SK-N-SH (cell line): ENCODE results near the gene CKAP2L. TPM values are rescaled to one million over a fixed set of nuclear protein-coding genes. Genes with fewer than 3 reads are reported as not detected.

Source experiments
- CTCF ChIA-PET: fragments of 300-600, 350-600 bp; formaldehyde crosslinking; extraction: SDS; loops from one replicate; lab custom pipeline; 2021; lab: Yijun Ruan, JAX
- POLR2A ChIA-PET: fragments of 350-600 bp; sonication (Branson Sonifier 250); formaldehyde crosslinking; extraction: SDS; loops from one replicate; lab custom pipeline; 2020; ENCODE audit warnings: antibody characterized with exemption, inconsistent platforms; lab: Yijun Ruan, JAX
- DNase-seq: peaks from one replicate; pipeline ENCODE4 v3.0.0; 2012
- H2AFZ ChIP-seq: fragments of 200-600 bp; sonication (generic); 2 replicates; pipeline ENCODE4 v1.8.1; 2016; ENCODE audit warnings: antibody characterized with exemption, mild to moderate bottlenecking, low read depth
- H3F3A ChIP-seq: fragments of 200-600 bp; sonication (generic); replicated peaks from 2 replicates; pipeline ENCODE3; 2016; ENCODE audit warnings: antibody characterized with exemption, mild to moderate bottlenecking; ENCODE audit not compliant: insufficient read depth
- H3K27ac ChIP-seq, 2 experiments: fragments of 200-500 bp in 1 of 2; fragments of 200-600 bp in 1 of 2; sonication (Bioruptor generic) in 1 of 2; sonication (generic), shearing (Covaris generic) in 1 of 2; 2 replicates each; pipeline versions ENCODE4 v1.5.1 to v1.6.1; 2014 to 2016; ENCODE audit warnings: low read depth in 2 of 2, inconsistent platforms in 1 of 2, low read length in 1 of 2, mild to moderate bottlenecking in 1 of 2, mixed read lengths in 1 of 2
- H3K27me3 ChIP-seq: fragments of 200-600 bp; sonication (generic), shearing (Covaris generic); 2 replicates; pipeline ENCODE4 v1.6.1; 2016; ENCODE audit warnings: mixed run types; ENCODE audit not compliant: insufficient read depth
- H3K36me3 ChIP-seq, 2 experiments: fragments of 200-500 bp in 1 of 2; fragments of 200-600 bp in 1 of 2; sonication (Bioruptor generic) in 1 of 2; sonication (generic) in 1 of 2; replicated peaks in 1 of 2; 2 replicates each; pipeline versions ENCODE3 to v1.5.1; 2014 to 2016; ENCODE audit warnings: low read length in 1 of 2, mild to moderate bottlenecking in 1 of 2; ENCODE audit not compliant: insufficient read depth in 2 of 2, control insufficient read depth in 1 of 2
- H3K4me1 ChIP-seq, 2 experiments: fragments of 200-500 bp in 1 of 2; fragments of 200-600 bp in 1 of 2; sonication (Bioruptor generic) in 1 of 2; sonication (generic), shearing (Covaris generic) in 1 of 2; 2 replicates each; pipeline versions ENCODE4 v1.5.1 to v1.6.1; 2014 to 2016; ENCODE audit warnings: low read depth in 1 of 2, low read length in 1 of 2, mixed run types in 1 of 2; ENCODE audit not compliant: insufficient read depth in 2 of 2, control insufficient read depth in 1 of 2
- H3K4me2 ChIP-seq: fragments of 200-600 bp; sonication (generic), shearing (Covaris generic); 2 replicates; pipeline ENCODE4 v1.6.1; 2017; ENCODE audit warnings: mixed run types
- H3K4me3 ChIP-seq, 2 experiments: fragments of 200-500 bp in 1 of 2; fragments of 200-600 bp in 1 of 2; sonication (Bioruptor generic) in 1 of 2; sonication (generic), shearing (Covaris generic) in 1 of 2; 2 replicates each; pipeline versions ENCODE4 v1.5.1 to v1.8.1; 2014 to 2016; ENCODE audit warnings: low read depth in 2 of 2, inconsistent platforms in 1 of 2, low read length in 1 of 2, mild to moderate bottlenecking in 1 of 2, mixed read lengths in 1 of 2, moderate library complexity in 1 of 2
- H3K79me2 ChIP-seq: fragments of 200-600 bp; sonication (generic); 2 replicates; pipeline ENCODE4 v1.8.1; 2017; ENCODE audit warnings: mild to moderate bottlenecking; ENCODE audit not compliant: insufficient read depth
- H3K9ac ChIP-seq: fragments of 200-600 bp; sonication (generic); 2 replicates; pipeline ENCODE4 v1.6.1; 2017; ENCODE audit warnings: mixed run types
- H3K9me2 ChIP-seq: fragments of 200-600 bp; sonication (generic); 2 replicates; pipeline ENCODE4 v1.6.1; 2017; ENCODE audit warnings: mixed run types
- H3K9me3 ChIP-seq: fragments of 200-600 bp; sonication (generic); 2 replicates; pipeline ENCODE4 v1.6.1; 2017; ENCODE audit warnings: mixed run types, mild to moderate bottlenecking, moderate library complexity
- H4K20me1 ChIP-seq: fragments of 200-600 bp; sonication (generic); 2 replicates; pipeline ENCODE4 v1.6.1; 2017; ENCODE audit warnings: mild to moderate bottlenecking, mixed run types; ENCODE audit not compliant: insufficient read depth
- CTCF ChIP-seq: fragments of 200-600 bp; sonication (generic); IDR thresholded peaks from 2 replicates; pipeline ENCODE4 v1.6.1; 2017; ENCODE audit warnings: antibody characterized with exemption, mild to moderate bottlenecking, moderate library complexity
- ELF1 ChIP-seq: IDR thresholded peaks from 2 replicates; pipeline ENCODE4 v1.4.0; 2012
- EZH2phosphoT487 ChIP-seq: fragments of 200-600 bp; sonication (generic); IDR thresholded peaks from 2 replicates; pipeline ENCODE4 v1.6.1; 2017; ENCODE audit warnings: low read depth, mixed run types, mild to moderate bottlenecking, antibody characterized with exemption, moderate library complexity, borderline replicate concordance
- FOSL2 ChIP-seq: IDR thresholded peaks from 2 replicates; pipeline ENCODE4 v1.4.0; 2012; ENCODE audit warnings: low read depth, mild to moderate bottlenecking, moderate library complexity, borderline replicate concordance
- FOXJ3 ChIP-seq: sonication (generic); formaldehyde crosslinking; IDR thresholded peaks from 2 replicates; pipeline ENCODE4 v1.5.1; 2020; ENCODE audit warnings: mild to moderate bottlenecking, missing genetic modification reagents
- GATA2 ChIP-seq: sonication (generic); formaldehyde crosslinking; IDR thresholded peaks from 2 replicates; pipeline ENCODE4 v1.5.0; 2020; ENCODE audit warnings: mild to moderate bottlenecking, missing genetic modification reagents
- IRF3 ChIP-seq: fragments of 150-350 bp; IDR thresholded peaks from 2 replicates; pipeline ENCODE4 v1.6.1; 2016; ENCODE audit warnings: mild to moderate bottlenecking, low read depth, low read length
- MAX ChIP-seq: IDR thresholded peaks from 2 replicates; pipeline ENCODE4 v1.4.0; 2012; ENCODE audit warnings: low read depth
- MXI1 ChIP-seq: IDR thresholded peaks from 2 replicates; pipeline ENCODE4 v1.6.1; 2012; ENCODE audit warnings: mild to moderate bottlenecking, low read depth, low read length, improper control_type of control experiment
- NRF1 ChIP-seq: IDR thresholded peaks from 2 replicates; pipeline ENCODE4 v1.6.1; 2012; ENCODE audit warnings: low read depth, mild to moderate bottlenecking, low read length
- PBX3 ChIP-seq: IDR thresholded peaks from 2 replicates; pipeline ENCODE4; 2012
- POLR2AphosphoS5 ChIP-seq: IDR thresholded peaks from 2 replicates; pipeline ENCODE4 v1.6.1; 2012; ENCODE audit warnings: low read depth, low read length
- RAD21 ChIP-seq: IDR thresholded peaks from 2 replicates; pipeline ENCODE4 v1.6.1; 2012; ENCODE audit warnings: mild to moderate bottlenecking, low read length
- RCOR1 ChIP-seq: fragments of 150-350 bp; IDR thresholded peaks from 2 replicates; pipeline ENCODE4 v1.6.1; 2017; ENCODE audit warnings: antibody characterized with exemption, low read length
- SMC3 ChIP-seq: IDR thresholded peaks from 2 replicates; pipeline ENCODE4 v1.6.1; 2012; ENCODE audit warnings: low read depth, low read length, improper control_type of control experiment
- TAF1 ChIP-seq: IDR thresholded peaks from 2 replicates; pipeline ENCODE4 v1.6.1; 2012; ENCODE audit warnings: low read depth, mild to moderate bottlenecking, low read length, moderate library complexity, borderline replicate concordance
- TCF12 ChIP-seq: IDR thresholded peaks from 2 replicates; pipeline ENCODE4 v1.4.0; 2012
- USF1 ChIP-seq: IDR thresholded peaks from 2 replicates; pipeline ENCODE4 v1.4.0; 2012; ENCODE audit warnings: low read depth, borderline replicate concordance
- USF2 ChIP-seq: fragments of 150-350 bp; IDR thresholded peaks from 2 replicates; pipeline ENCODE4 v1.6.1; 2017; ENCODE audit warnings: antibody characterized with exemption, low read length, low read depth, borderline replicate concordance
- WGBS: methylation state at CpG from one replicate; pipeline ENCODE4 v1.1.6; 2017; ENCODE audit warnings: low lambda C conversion rate; 5-methylcytosine and 5-hydroxymethylcytosine counted together
- polyA plus RNA-seq, 3 experiments: library from polyadenylated mRNA; depleted of rRNA; stranded (reverse); fragments of >200 nt; gene quantifications; 2 replicates each; pipeline ENCODE4 v1.2.3, GENCODE V29; 2012

Gene CKAP2L
- polyA plus RNA-seq, 1 of the 3 experiments (the other 2 are of a cell fraction) = 2.9 TPM

- ChIA-PET POLR2A (no interaction called here), CTCF (no interaction called here)
- no peaks in the 10 kb centered on the region for H3K27me3 ChIP-seq
- no peaks in the 10 kb centered on the region for H3K36me3 ChIP-seq
- H3K27ac ChIP-seq = no peak overlapping the region
- no peak overlapping the region for H2AFZ ChIP-seq
- H4K20me1 ChIP-seq = no peaks in the 10 kb centered on the region
- 93% methylated on average over 3 of the region's 3 CpGs for WGBS
- H3K4me3 ChIP-seq = no peak overlapping the region
- no peaks in the 10 kb centered on the region for H3K9me2 ChIP-seq
- H3K4me2 ChIP-seq = no peak overlapping the region
- no peaks in the 10 kb centered on the region for H3K9me3 ChIP-seq
- no peak overlapping the region for H3K9ac ChIP-seq
- no peaks in the 10 kb centered on the region for H3K79me2 ChIP-seq
- H3F3A ChIP-seq = peaks cover 4% of the 10 kb centered on the region
- TF ChIP-seq CTCF = no peak
- no peak for TF ChIP-seq MXI1
- TF ChIP-seq FOSL2 = no peak
- TF ChIP-seq ELF1 = no peak
- no peak for TF ChIP-seq FOXJ3 (CRISPR knock-in tag)
- TF ChIP-seq IRF3 = no peak
- TF ChIP-seq POLR2AphosphoS5 = no peak
- no peak for TF ChIP-seq NRF1
- TF ChIP-seq TAF1 = no peak
- no peak for TF ChIP-seq USF2
- TF ChIP-seq SMC3 = no peak
- H3K4me1 ChIP-seq = 0 out of 4 replicates have a peak, but pooled peaks cover 0 to 3% of the 10 kb centered on the region in 2 experiments
- DNase-seq = no peak
These were observed 30.4 kb upstream of the CKAP2L start for GRCh38 chr2:112794841-112795240.

GRCh38 chr2:112794131-112794733, 29.8 kb upstream of the CKAP2L start:
- H3K36me3 ChIP-seq = no peaks in the 10 kb centered on the region
- H4K20me1 ChIP-seq = no peaks in the 10 kb centered on the region
- H3K4me2 ChIP-seq = no peak overlapping the region
- H3K4me1 ChIP-seq = 0 out of 4 replicates have a peak, but pooled peaks cover 0 to 3% of the 10 kb centered on the region in 2 experiments
- no peak for DNase-seq
- CTCF ChIA-PET = no interaction called here
- no peak overlapping the region; a peak in 1 of 4 replicates for H3K27ac ChIP-seq
- WGBS = 41% methylated on average over 5 of the region's 5 CpGs
- no peak overlapping the region for H3K4me3 ChIP-seq
- TF ChIP-seq PBX3 = 0 out of 2 replicates have a peak, but pooled peaks have one; percentile 7
- TF ChIP-seq IRF3 = no peak
- no peak for TF ChIP-seq USF2
- no peak for TF ChIP-seq TCF12
- TF ChIP-seq MAX = no peak
- no peak for TF ChIP-seq RCOR1
- TF ChIP-seq EZH2phosphoT487 = no peak
- peak; percentile 21; the same call in 1 of the 2 replicates for TF ChIP-seq USF1
- TF ChIP-seq TAF1 = no peak
- no peak for TF ChIP-seq GATA2 (CRISPR knock-in tag)
- TF ChIP-seq RAD21 = no peak
- H3K9me3 ChIP-seq = no peaks in the 10 kb centered on the region
- H3F3A ChIP-seq = peaks cover 4% of the 10 kb centered on the region
- H3K9ac ChIP-seq = no peak overlapping the region
- H3K79me2 ChIP-seq = no peaks in the 10 kb centered on the region
- H2AFZ ChIP-seq = 0 out of 2 replicates have a peak overlapping the region, but pooled peaks have one; percentile 0
- POLR2A ChIA-PET = no interaction called here
- H3K27me3 ChIP-seq = no peaks in the 10 kb centered on the region
- H3K9me2 ChIP-seq = no peaks in the 10 kb centered on the region
